ENCODE measurements around the gene FLNC.

Gene FLNC

DNA sequence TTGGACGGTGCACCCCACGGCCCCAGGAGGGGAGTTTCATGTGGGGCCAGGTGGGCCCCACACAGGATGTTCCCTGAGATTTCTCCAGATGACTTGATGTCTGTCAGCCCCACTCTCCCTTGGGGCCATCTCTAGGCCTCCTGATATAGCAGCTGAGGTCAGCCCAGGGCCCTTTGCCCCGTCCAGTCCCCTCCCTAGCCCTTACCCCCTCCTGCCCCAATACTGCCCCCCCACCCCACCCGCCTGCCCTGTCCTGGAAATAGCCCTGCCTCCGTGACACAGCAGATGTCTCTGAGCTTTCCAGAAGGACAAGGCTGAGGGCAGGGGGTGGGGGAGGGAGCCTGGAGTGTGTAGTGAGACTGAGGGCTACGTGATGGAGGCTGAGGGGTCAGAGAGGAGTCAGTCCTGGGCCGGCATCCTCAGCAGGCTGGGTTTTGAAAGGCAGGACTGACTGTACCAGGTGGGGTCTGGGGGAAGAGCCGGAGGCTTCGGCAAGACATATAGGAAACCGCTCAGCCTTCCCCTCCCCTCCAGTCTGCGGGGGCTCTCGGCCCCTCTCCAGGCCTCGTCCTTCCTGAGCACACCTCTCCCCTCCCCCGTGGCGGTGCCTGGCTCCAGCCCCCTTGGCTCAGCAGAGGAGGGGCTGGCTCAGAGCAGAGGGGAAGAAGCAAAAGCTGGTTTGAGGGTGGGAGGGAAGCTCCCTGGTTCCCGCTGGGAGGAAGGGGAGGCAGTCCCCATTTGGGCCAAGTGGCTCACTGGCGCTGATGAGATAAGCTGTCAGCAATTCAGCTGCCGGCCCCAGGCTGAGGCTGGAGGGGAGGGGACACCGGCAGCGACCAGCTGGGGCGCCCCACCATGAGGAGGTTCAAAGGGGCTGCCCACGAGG, 2.0 kb downstream of the FLNC start:
- H3K4me1 ChIP-seq: peaks cover 0 to 86% (median 62%) of the 10 kb centered on the region in 4 donors
- peak overlapping the region; percentile 58 to 78 for H3K4me3 ChIP-seq
- peak; percentile 42 to 90 for DNase-seq
- H3K36me3 ChIP-seq: peaks cover 0 to 7% (median 7%) of the 10 kb centered on the region in 3 donors
- intact Hi-C loops (cut with DNase I; ENCODE audit: low total_unique reads): no loop called here
- H3K27ac ChIP-seq: peak overlapping the region; percentile 90 to 95
- H3K9me3 ChIP-seq: no peaks in the 10 kb centered on the region
- H3K27me3 ChIP-seq: no peaks in the 10 kb centered on the region
- TF ChIP-seq, protein P1, sequence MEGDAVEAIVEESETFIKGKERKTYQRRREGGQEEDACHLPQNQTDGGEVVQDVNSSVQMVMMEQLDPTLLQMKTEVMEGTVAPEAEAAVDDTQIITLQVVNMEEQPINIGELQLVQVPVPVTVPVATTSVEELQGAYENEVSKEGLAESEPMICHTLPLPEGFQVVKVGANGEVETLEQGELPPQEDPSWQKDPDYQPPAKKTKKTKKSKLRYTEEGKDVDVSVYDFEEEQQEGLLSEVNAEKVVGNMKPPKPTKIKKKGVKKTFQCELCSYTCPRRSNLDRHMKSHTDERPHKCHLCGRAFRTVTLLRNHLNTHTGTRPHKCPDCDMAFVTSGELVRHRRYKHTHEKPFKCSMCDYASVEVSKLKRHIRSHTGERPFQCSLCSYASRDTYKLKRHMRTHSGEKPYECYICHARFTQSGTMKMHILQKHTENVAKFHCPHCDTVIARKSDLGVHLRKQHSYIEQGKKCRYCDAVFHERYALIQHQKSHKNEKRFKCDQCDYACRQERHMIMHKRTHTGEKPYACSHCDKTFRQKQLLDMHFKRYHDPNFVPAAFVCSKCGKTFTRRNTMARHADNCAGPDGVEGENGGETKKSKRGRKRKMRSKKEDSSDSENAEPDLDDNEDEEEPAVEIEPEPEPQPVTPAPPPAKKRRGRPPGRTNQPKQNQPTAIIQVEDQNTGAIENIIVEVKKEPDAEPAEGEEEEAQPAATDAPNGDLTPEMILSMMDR (IDR thresholded peaks at IDR 0.05): no peak

GRCh38 chr7:128832880-128833147, 2.6 kb downstream of the FLNC start:
- Histone ChIP-seq H3K4me1 (peaks cover 0 to 81% (median 61%) of the 10 kb centered on the region in 4 donors), H3K36me3 (peaks cover 5 to 13% (median 12%) of the 10 kb centered on the region in 3 donors), H3K9me3 (no peaks in the 10 kb centered on the region), H3K27ac (peak overlapping the region; percentile 90 to 95), H3K27me3 (no peaks in the 10 kb centered on the region), H3K4me3 (peak overlapping the region; percentile 58 to 78)
- DNase-seq: no peak
- intact Hi-C loops (cut with DNase I; ENCODE audit: low total_unique reads): no loop called here
- TF ChIP-seq, protein P1 (IDR thresholded peaks at IDR 0.05): no peak

- no peaks in the 10 kb centered on the region for H3K27me3 ChIP-seq
- peak; percentile 70 to 89 for DNase-seq
- no peaks in the 10 kb centered on the region for H3K9me3 ChIP-seq
- peak overlapping the region; percentile 58 to 78 for H3K4me3 ChIP-seq
- peaks cover 0 to 75% (median 58%) of the 10 kb centered on the region in 4 donors for H3K4me1 ChIP-seq
- peak overlapping the region; percentile 90 to 95 for H3K27ac ChIP-seq
- TF ChIP-seq, protein P1 (IDR thresholded peaks at IDR 0.05): no peak
- intact Hi-C loops (cut with DNase I; ENCODE audit: low total_unique reads): no loop called here
- peaks cover 10 to 18% (median 18%) of the 10 kb centered on the region in 3 donors for H3K36me3 ChIP-seq
Measured at GRCh38 chr7:128833148-128833945, 3.1 kb downstream of the FLNC start.

GRCh38 chr7:128833946-128834325, 3.7 kb downstream of the FLNC start:
- Histone ChIP-seq H3K4me3 (no peak overlapping the region), H3K36me3 (peaks cover 16 to 24% (median 24%) of the 10 kb centered on the region in 3 donors), H3K4me1 (peaks cover 0 to 69% (median 54%) of the 10 kb centered on the region in 4 donors), H3K27me3 (no peaks in the 10 kb centered on the region), H3K27ac (peak overlapping the region; percentile 90 to 95), H3K9me3 (no peaks in the 10 kb centered on the region)
- intact Hi-C loops (cut with DNase I; ENCODE audit: low total_unique reads): no loop called here
- TF ChIP-seq, protein P1 (IDR thresholded peaks at IDR 0.05): no peak
- DNase-seq: no peak

GRCh38 chr7:128835231-128835751, 5.1 kb downstream of the FLNC start:
- H3K4me3 ChIP-seq: no peak overlapping the region
- peak overlapping the region; percentile 68 to 95 for H3K27ac ChIP-seq
- intact Hi-C loops (cut with DNase I; ENCODE audit: low total_unique reads): no loop called here
- peaks cover 22 to 38% (median 35%) of the 10 kb centered on the region in 3 donors for H3K36me3 ChIP-seq
- DNase-seq: no peak
- TF ChIP-seq, protein P1 (IDR thresholded peaks at IDR 0.05): no peak
- H3K4me1 ChIP-seq: peaks cover 0 to 59% (median 43%) of the 10 kb centered on the region in 4 donors
- H3K27me3 ChIP-seq: no peaks in the 10 kb centered on the region
- no peaks in the 10 kb centered on the region for H3K9me3 ChIP-seq
